Lung (tissue), 12 donors: ENCODE measurements around the gene ATP6AP1. TPM values are rescaled to one million over a fixed set of nuclear protein-coding genes. Genes with fewer than 3 reads are reported as not detected.

Source experiments
- ATAC-seq: fragments of 200-7000 bp; cut with Tn5 transposase; one replicate; pipeline ENCODE4 v1.9.1; 2020; ENCODE audit warnings: moderate number of reproducible peaks; ENCODE audit not compliant: insufficient read depth, low FRiP score
- DNase-seq, 3 donors: peaks; one replicate each; pipeline ENCODE4 v3.0.0-alpha.2; 2013 to 2017
- H3K27ac ChIP-seq, 2 donors: one replicate each; pipeline ENCODE4 v1.5.1; 2013; ENCODE audit warnings: mild to moderate bottlenecking in 2 of 2, moderate library complexity in 2 of 2, control low read depth in 1 of 2, inconsistent platforms in 1 of 2, low read depth in 1 of 2, low read length in 1 of 2
- H3K27me3 ChIP-seq, 3 donors: one replicate each; pipeline ENCODE4 v1.5.1; 2013; ENCODE audit warnings: low read length in 2 of 3; ENCODE audit not compliant: control insufficient read depth in 3 of 3, insufficient read depth in 3 of 3
- H3K36me3 ChIP-seq, 4 donors: one replicate each; pipeline ENCODE4 v1.5.1; 2013; ENCODE audit warnings: low read length in 4 of 4, mild to moderate bottlenecking in 1 of 4, moderate library complexity in 1 of 4; ENCODE audit not compliant: control insufficient read depth in 4 of 4, insufficient read depth in 4 of 4
- H3K4me1 ChIP-seq, 5 donors: one replicate each; pipeline ENCODE4 v1.5.1; 2013; ENCODE audit warnings: low read length in 5 of 5, mild to moderate bottlenecking in 2 of 5, moderate library complexity in 1 of 5; ENCODE audit not compliant: control insufficient read depth in 5 of 5, insufficient read depth in 5 of 5
- H3K4me3 ChIP-seq: one replicate; pipeline ENCODE4 v1.5.1; 2013; ENCODE audit warnings: mild to moderate bottlenecking, control low read depth, moderate library complexity
- H3K9ac ChIP-seq, 2 donors: one replicate each; pipeline ENCODE4 v1.5.1; 2013; ENCODE audit warnings: low read length in 2 of 2, control low read depth in 1 of 2; ENCODE audit not compliant: insufficient read depth in 1 of 2
- H3K9me3 ChIP-seq, 4 donors: one replicate each; pipeline ENCODE4 v1.5.1; 2013; ENCODE audit warnings: low read length in 3 of 4, mild to moderate bottlenecking in 1 of 4, moderate library complexity in 1 of 4; ENCODE audit not compliant: control insufficient read depth in 4 of 4, insufficient read depth in 3 of 4
- CTCF ChIP-seq: IDR thresholded peaks from 2 replicates; pipeline ENCODE4 v1.5.1; 2012; ENCODE audit warnings: mild to moderate bottlenecking; ENCODE audit errors: control extremely low read depth, extremely low read depth
- WGBS, 2 donors: extraction: QIAGEN DNeasy Blood & Tissue Kit; methylation state at CpG; one replicate each; pipeline ENCODE4 v1.1.7; 2013; 5-methylcytosine and 5-hydroxymethylcytosine counted together
- polyA plus RNA-seq, 2 donors: library from polyadenylated mRNA; stranded (reverse); fragments of 200-250 nt; gene quantifications; one replicate each; pipeline ENCODE4 v1.2.1, GENCODE V29; 2013
- total RNA-seq, 2 donors: library from RNA; depleted of rRNA in 1 of 2; stranded (reverse); fragments of >200 nt in 1 of 2; gene quantifications; one replicate each; pipeline ENCODE4 v1.2.1, GENCODE V29; 2014 to 2021
- donor health status: control.
- donor health status: control.
- donor health status: Bipolar disorder and iron deficiency.
- donor health status: healthy.
- donor health status: DM: yes; HTN: yes; CAD: no.

ATP6AP1 gene
- total and polyA plus RNA-seq, 4 donors, result 73.7 to 220 (median 113) TPM

GRCh38 chrX:154437971-154438893, 9.8 kb downstream of the ATP6AP1 start:
- Histone ChIP-seq H3K36me3 (peaks cover 0 to 32% (median 9%) of the 10 kb centered on the region in 4 donors), H3K27ac (no peak overlapping the region), H3K27me3 (no peaks in the 10 kb centered on the region), H3K9ac (peak overlapping the region in 1 of 2 donors; percentile 67), H3K9me3 (peaks cover 0 to 2% (median 0%) of the 10 kb centered on the region in 4 donors), H3K4me1 (peaks cover 0 to 8% (median 0%) of the 10 kb centered on the region in 5 donors), H3K4me3 (peak overlapping the region; percentile 60)
- no peak for TF ChIP-seq CTCF
- WGBS, 2 donors, result 62 to 68% methylated on average over 21 to 28 of the region's 28 CpGs
- no peak for DNase-seq
- ATAC-seq, result no peak

- H3K9me3 ChIP-seq, result peaks cover 0 to 2% (median 0%) of the 10 kb centered on the region in 4 donors
- no peak for DNase-seq
- no peak for TF ChIP-seq CTCF
- no peak for ATAC-seq
- 88 to 93% methylated on average over 13 to 18 of the region's 18 CpGs for WGBS, 2 donors
- peaks cover 0 to 8% (median 0%) of the 10 kb centered on the region in 5 donors for H3K4me1 ChIP-seq
- H3K27ac ChIP-seq, result no peak overlapping the region
- no peak overlapping the region for H3K9ac ChIP-seq
- peaks cover 0 to 21% (median 8%) of the 10 kb centered on the region in 4 donors for H3K36me3 ChIP-seq
- no peaks in the 10 kb centered on the region for H3K27me3 ChIP-seq
- H3K4me3 ChIP-seq, result no peak overlapping the region
These were observed 11.4 kb downstream of the ATP6AP1 start for GRCh38 chrX:154439841-154440240.

- peaks cover 0 to 8% (median 0%) of the 10 kb centered on the region in 5 donors for H3K4me1 ChIP-seq
- peaks cover 0 to 21% (median 8%) of the 10 kb centered on the region in 4 donors for H3K36me3 ChIP-seq
- no peak for ATAC-seq
- 88 to 89% methylated on average over 15 to 17 of the region's 17 CpGs for WGBS, 2 donors
- no peak overlapping the region for H3K9ac ChIP-seq
- H3K4me3 ChIP-seq, result no peak overlapping the region
- DNase-seq, result no peak
- H3K27ac ChIP-seq, result no peak overlapping the region
- peaks cover 0 to 2% (median 0%) of the 10 kb centered on the region in 4 donors for H3K9me3 ChIP-seq
- TF ChIP-seq CTCF, result no peak
- no peaks in the 10 kb centered on the region for H3K27me3 ChIP-seq
These were observed 12.3 kb downstream of the ATP6AP1 start for GRCh38 chrX:154440623-154441357.
